Stimulated activated CD8-positive, alpha-beta memory T cell treated with anti-CD3 and anti-CD28 coated beads, Interleukin-7, amount 100 ng/mL, for 1 hour (primary cell): ENCODE measurements around the gene ZNF584.
"Not testable (repeated sequence)": the region's sequence is repeated elsewhere in the genome, so short reads cannot be mapped to it uniquely, and the experiment has no call there.

Experiments
- DNase-seq, 2 donors: peaks; one replicate each; pipeline ENCODE4 v3.0.0-alpha.2; 2020; ENCODE audit warnings: low read depth in 2 of 2

Gene ZNF584

GRCh38 chr19:58408152-58409009 lies at the start of gene ZNF584:
Gene ZNF584 (plus strand): TSS chr19:58408649. CDS start chr19:58409148, 499 bp downstream.
- peak; percentile 82 to 90 for DNase-seq

DNA sequence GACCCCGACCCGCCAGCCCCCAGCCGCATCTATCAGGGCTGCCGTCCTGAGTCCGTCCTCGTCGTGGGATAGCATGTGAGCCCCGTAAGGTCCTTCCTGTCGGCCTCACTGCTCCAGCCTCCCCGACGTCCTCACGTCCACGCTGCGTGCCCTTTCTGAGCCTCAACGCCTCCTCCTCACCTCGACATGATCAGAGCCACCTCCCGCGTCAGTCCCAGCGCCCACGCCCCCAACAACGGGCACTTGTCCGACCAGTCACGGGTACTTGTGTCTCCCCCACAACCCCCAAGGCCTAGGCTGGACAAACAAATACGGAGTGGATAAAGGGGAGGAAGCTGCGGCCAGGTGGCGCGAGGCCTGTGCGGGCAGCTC lies 46.6 kb upstream of the ZNF584 start:
- no peak for DNase-seq

- DNase-seq: peak; percentile 90 to 96
These were observed 46.0 kb upstream of the ZNF584 start, which contains the start of gene ZNF497 for GRCh38 chr19:58362272-58362994. Gene ZNF497 (minus strand): TSS chr19:58362751. CDS start chr19:58357635, 5,116 bp downstream.

GRCh38 chr19:58364146-58364545 lies 44.3 kb upstream of the ZNF584 start:
- no peak for DNase-seq

DNA sequence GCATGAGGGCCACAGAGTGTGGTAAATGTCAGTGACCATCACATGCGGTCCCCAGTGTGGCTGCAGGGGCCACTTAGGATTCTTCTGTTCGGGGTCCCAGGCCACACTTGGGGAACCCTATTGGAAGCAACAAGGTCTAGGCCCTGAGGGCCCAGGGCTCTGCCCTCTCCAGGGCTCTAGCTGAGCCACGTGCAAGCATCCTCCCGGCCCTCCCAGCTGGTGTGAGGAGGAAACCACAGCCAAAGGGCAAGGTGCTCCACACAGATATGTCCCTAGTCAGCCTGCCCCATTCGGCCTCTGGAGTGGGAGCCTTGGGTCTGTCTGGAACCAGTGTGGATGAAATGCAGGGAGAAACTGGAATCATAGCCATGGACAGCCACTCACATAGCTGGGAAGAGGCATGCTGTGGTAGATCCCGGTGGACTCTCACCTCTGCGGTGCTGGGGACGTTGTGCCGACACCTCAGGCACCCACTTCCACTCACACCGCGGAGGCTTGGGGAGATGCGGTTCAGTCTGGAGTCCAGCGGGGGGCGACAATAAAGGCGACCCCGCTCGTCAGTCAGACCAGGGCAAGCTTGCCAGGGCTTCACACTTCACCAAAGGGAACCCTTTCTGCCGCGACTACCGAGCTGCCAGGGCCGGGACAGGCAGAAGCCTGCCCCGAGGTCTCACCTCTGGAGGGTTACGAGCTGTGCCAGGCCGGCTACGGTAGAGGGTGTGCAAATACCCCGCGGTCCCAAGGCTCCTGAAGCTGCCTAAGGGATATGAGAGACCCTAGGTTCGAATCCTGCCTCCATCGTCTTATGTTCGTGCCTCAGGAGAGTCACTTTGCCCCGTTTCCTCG lies 41.6 kb upstream of the ZNF584 start:
- DNase-seq: no peak

DNA sequence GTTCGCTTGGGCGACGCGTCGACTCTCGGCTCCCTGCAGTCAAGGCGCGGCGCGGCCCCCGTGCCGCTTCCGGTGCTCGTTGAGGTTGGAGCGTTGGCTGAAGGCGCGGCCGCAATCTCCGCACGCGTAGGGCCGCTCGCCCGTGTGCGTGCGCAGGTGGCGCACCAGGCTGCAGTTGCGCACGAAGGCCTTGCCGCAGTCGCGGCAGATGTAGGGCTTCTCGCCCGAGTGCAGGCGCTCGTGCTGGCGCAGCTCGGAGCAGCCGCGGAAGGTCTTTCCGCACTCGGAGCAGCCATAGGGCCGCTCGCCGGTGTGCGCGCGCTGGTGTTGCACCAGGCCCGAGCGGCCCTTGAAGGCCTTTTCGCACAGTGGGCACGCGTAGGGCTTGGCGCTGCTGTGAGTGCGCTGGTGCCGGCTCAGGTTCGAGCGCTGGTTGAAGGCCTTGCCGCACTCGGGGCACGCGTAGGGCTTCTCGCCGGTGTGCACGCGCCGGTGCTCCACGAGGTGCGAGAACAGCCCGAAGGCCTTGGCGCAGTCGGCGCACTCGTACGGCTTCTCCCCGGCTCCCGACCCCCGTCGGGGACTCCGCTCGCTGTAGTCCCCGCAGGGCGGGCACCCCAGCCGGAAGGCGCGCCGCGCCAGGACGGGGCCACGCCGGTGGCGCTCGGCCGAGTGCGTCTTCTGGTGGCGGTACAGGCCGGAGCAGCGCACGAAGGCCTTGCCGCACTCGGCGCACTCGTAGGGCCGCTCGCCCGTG lies 40.6 kb upstream of the ZNF584 start:
- no peak for DNase-seq

DNA sequence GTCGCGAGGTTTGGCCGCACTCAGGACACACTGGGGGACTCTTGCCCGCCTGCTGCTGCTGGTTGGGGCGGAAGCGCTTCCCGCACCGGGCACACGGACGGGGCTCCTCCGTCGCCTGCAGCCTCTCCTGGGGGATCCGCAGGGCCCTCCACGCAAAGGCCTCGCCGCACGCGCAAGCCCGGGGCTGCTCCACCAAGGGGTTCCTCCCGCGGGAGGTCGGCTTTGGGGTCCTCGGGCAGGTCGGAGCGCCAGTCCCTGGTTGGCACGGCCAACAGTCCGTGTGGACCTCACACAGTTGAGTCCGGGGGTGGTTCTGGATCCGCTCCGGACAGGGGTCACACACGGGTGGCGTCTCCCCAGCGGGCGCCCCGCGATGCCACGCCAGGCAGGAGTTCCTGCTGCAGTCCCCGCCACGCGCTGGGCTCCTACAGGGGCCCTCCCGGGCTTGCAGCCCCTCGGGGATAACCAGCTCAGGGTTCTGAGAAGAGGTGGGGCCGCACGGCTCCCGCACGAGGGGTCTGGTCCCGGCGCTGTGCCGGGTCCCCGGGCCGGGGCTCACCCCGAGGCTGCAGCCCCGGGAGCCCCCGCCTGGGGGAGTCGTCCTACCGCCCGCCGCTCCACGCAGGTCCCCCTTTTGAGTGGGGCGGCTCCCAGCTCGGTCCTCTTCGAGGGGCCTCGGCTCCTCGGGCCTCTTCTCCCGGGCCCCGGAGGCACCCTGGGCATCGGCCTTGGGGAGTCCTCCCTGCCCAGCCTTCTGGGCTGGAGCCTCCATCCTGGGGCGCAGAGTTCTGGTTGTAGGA lies 39.7 kb upstream of the ZNF584 start:
- DNase-seq: no peak

DNA sequence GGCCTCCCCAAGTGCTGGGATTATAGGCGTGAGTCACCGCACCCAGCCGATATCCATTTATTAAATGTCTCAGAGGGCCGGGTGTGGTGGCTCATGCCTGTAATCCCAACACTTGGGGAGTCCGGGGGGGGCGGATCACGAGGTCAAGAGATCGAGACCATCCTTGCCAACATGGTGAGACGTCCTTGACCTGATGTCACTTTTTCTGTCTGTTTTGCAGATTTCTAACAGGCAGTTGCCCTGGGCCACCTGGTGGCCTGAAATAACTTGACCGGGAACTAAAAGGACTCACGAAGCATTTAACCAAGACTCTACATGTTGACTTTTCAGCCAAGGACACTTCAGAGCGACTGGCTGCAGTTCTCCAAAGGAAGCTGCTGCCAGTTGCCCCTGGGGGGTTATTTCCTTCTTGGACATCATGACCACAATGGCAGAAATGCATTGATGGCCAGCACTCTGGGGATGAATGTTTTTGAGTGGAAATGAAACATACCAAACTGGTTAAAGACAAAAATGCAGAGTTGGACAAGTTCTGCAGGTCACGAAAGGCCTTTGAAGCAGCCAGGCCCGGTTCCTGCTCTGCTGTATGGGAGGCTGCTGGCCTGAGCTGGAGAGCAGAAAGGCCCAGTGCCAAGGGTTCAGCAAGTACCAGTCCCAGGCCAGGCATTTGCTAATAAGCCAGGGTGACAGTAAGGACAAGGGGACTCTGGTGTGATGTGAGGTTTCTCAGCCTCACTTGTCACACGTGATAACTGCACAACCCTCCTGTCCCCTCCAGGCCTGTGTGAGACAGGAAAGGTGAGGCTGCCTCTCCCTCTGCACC lies 35.9 kb upstream of the ZNF584 start:
- DNase-seq: no peak

DNA sequence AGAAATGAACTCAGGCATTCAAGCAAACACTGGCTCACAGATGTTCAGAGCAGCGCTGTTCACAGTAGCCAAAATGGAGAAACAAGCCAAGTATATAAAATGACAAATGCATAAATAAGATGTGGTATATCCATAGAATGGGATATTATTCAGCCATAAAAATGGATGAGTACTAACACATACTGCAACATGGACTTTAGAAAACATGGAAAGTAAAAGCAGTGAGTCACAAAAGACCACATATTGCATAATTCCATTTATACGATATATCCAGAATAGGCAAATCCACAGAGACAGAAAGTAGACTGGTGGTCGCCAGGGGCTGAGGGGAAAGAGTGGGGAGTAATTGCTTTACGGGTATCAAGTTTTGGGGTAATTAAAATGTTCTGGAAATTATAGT lies 34.2 kb upstream of the ZNF584 start:
- DNase-seq: no peak

GRCh38 chr19:58376724-58377123 lies 31.7 kb upstream of the ZNF584 start:
- DNase-seq: not testable (repeated sequence)

DNA sequence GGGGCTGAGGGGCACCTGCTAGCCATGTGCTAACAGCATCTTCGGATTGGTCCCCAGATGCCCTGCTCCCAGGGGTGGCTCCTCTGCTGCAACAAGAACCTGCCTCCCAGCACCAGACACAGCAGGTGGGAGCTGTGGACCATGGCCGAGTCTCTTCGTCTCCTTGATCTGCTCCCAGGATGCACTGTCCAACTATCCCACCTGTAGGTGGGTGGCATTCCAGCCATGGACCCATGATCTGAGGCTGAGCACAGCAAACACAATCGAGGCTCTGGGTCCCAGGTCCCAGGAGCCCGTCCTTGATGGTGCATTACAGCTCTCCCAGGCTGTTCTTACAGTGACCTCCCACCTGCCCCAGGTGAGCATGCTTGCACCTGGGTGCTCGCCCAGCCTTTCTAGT lies 29.2 kb upstream of the ZNF584 start:
- DNase-seq: no peak

- DNase-seq: no peak
These were observed 28.3 kb upstream of the ZNF584 start for GRCh38 chr19:58380037-58380661.

- DNase-seq: peak; percentile 93 to 94
These were observed 27.6 kb upstream of the ZNF584 start, which contains the start of gene ZNF837 for GRCh38 chr19:58380662-58381459. Gene ZNF837 (minus strand): TSS chr19:58381030. CDS start chr19:58369332, 11,698 bp downstream.

- no peak for DNase-seq
These were observed 26.8 kb upstream of the ZNF584 start for GRCh38 chr19:58381460-58382212.

GRCh38 chr19:58382997-58383603 lies 25.3 kb upstream of the ZNF584 start:
- DNase-seq: no peak

DNA sequence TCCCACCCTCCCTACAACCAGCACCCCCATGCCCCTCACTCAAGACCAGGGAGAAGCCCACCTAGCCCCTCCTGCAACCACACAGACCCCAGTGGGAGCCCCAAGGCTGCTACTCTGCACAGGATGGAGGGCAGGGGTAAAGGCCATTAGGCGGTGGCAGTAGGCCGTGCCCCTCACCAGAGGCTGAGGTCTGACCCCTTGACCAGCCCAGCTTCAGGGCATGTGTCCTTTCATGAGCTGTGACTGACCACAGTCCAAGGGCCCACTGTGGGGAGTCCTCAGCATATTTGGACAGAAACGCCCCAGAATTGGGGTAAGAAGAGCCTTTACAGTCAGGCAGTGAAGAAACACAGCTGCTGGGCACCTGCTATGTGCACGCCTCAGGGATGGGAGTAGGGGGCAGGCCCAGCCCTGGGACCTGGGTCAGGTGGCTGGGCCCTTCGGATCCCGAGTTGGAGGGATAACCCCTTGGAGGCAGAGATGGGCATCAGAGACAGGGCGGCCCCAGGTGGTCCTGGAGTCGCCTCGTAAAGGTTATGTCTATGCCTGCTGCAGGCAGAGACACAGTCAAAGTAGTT lies 23.0 kb upstream of the ZNF584 start:
- DNase-seq: no peak
